ENCODE data around the gene S100B. TPM values are rescaled to one million over a fixed set of nuclear protein-coding genes. Genes with fewer than 3 reads are reported as not detected.
A peak's percentile ranks its signal among the peaks of the same experiment; 100 is the strongest.
"Not testable (repeated sequence)": the region's sequence is repeated elsewhere in the genome, so short reads cannot be mapped to it uniquely, and the experiment has no call there.

Gene S100B
- total RNA-seq = 0.64 TPM

- no peak for ATAC-seq
Measured at GRCh38 chr21:46604975-46605766, at the start of gene S100B. S100B (minus strand) TSS chr21:46605082; CDS start chr21:46602415, 2,667 bp downstream.

GRCh38 chr21:46651121-46651520 lies 46.2 kb upstream of the S100B start:
- peak; percentile 14 for ATAC-seq

GRCh38 chr21:46650476-46651098 lies 45.7 kb upstream of the S100B start:
- ATAC-seq = peak; percentile 5

- ATAC-seq = no peak
Measured at GRCh38 chr21:46649356-46649755, 44.5 kb upstream of the S100B start.

- ATAC-seq = no peak
Measured at GRCh38 chr21:46648539-46648938, 43.7 kb upstream of the S100B start.

GRCh38 chr21:46646541-46647154 lies 41.8 kb upstream of the S100B start:
- ATAC-seq = no peak

- ATAC-seq = no peak
Measured at GRCh38 chr21:46645840-46646239, 41.0 kb upstream of the S100B start.

GRCh38 chr21:46643379-46644177 lies 38.7 kb upstream of the S100B start:
- ATAC-seq = no peak

GRCh38 chr21:46641656-46642055 lies 36.8 kb upstream of the S100B start:
- ATAC-seq = peak; percentile 42

- ATAC-seq = no peak
Measured at GRCh38 chr21:46639489-46640386, 34.9 kb upstream of the S100B start.

GRCh38 chr21:46637952-46638746 lies 33.3 kb upstream of the S100B start:
- no peak for ATAC-seq

GRCh38 chr21:46636550-46637285 lies 31.8 kb upstream of the S100B start:
- ATAC-seq = no peak

- ATAC-seq = no peak
Measured at GRCh38 chr21:46636181-46636512, 31.3 kb upstream of the S100B start.

GRCh38 chr21:46635324-46636180 lies 30.7 kb upstream of the S100B start, which contains the start of gene PRMT2:
PRMT2 (plus strand) TSS chr21:46635674; CDS start chr21:46636952, 1,278 bp downstream.
- ATAC-seq = peak; percentile 94

- peak; percentile 41 for ATAC-seq
Measured at GRCh38 chr21:46634966-46635323, 30.1 kb upstream of the S100B start.

GRCh38 chr21:46634427-46634826 lies 29.5 kb upstream of the S100B start:
- ATAC-seq = no peak

- no peak for ATAC-seq
Measured at GRCh38 chr21:46633566-46633965, 28.7 kb upstream of the S100B start.

GRCh38 chr21:46630915-46631314 lies 26.0 kb upstream of the S100B start:
- not testable (repeated sequence) for ATAC-seq

- ATAC-seq = no peak
Measured at GRCh38 chr21:46628868-46629267, 24.0 kb upstream of the S100B start.

All from esophagus mucosa (tissue), 1 donor.